Measurements from ENCODE around the gene SMTNL1. TPM values are rescaled to one million over a fixed set of nuclear protein-coding genes. Genes with fewer than 3 reads are reported as not detected.
A peak's percentile ranks its signal among the peaks of the same experiment; 100 is the strongest.

SMTNL1 gene
- total and polyA plus RNA-seq, 4 donors, result not detected

GRCh38 chr11:57566905-57567514, 29.6 kb downstream of the SMTNL1 start:
- peak overlapping the region; percentile 60 to 80 for H3K9ac ChIP-seq (ENCODE audit: low read depth in 1 of 2, low read length in 2 of 2)
- H3K27me3 ChIP-seq (ENCODE audit: control insufficient read depth in 4 of 4, insufficient read depth in 4 of 4, low read length in 3 of 4), result no peaks in the 10 kb centered on the region

GRCh38 chr11:57567515-57568329, 30.3 kb downstream of the SMTNL1 start, which contains the start of gene UBE2L6:
Gene UBE2L6, minus strand, starts transcription at chr11:57567672. Its CDS starts 61 bp downstream, at chr11:57567611.
- peak within 1 kb of the TSS; percentile 77 to 80 for H3K9ac ChIP-seq (ENCODE audit: low read depth in 1 of 2, low read length in 2 of 2)
- no peaks in the 10 kb centered on the region for H3K27me3 ChIP-seq (ENCODE audit: control insufficient read depth in 4 of 4, insufficient read depth in 4 of 4, low read length in 3 of 4)
- peak within 1 kb of the TSS; percentile 78 to 97 (median 79) for H3K4me3 ChIP-seq (ENCODE audit: low read depth in 1 of 3, low read length in 3 of 3)
- no peaks in the 10 kb centered on the region for H3K36me3 ChIP-seq (ENCODE audit: control insufficient read depth in 4 of 4, insufficient read depth in 3 of 4, low read depth in 1 of 4, low read length in 3 of 4)
- WGBS, result under 1% methylated on average over 92 of the region's 92 CpGs
- H3K27ac ChIP-seq (ENCODE audit: low read depth in 1 of 2, low read length in 2 of 2), result peak within 1 kb of the TSS; percentile 85 to 90
- H3K9me3 ChIP-seq (ENCODE audit: control insufficient read depth in 4 of 4, low read length in 3 of 4), result no peaks in the 10 kb centered on the region
- peak; percentile 80 for DNase-seq (ENCODE audit: low spot score)
- peaks cover 8 to 37% (median 24%) of the 10 kb centered on the region in 4 donors for H3K4me1 ChIP-seq (ENCODE audit: control insufficient read depth in 4 of 4, insufficient read depth in 4 of 4, low read length in 3 of 4)
- TF ChIP-seq REST (IDR thresholded peaks at IDR 0.05) (no peak), FOXA2 (IDR thresholded peaks at IDR 0.05) (no peak), HNF4A (conservative IDR thresholded peaks at IDR 0.05) (no peak), CTCF (IDR thresholded peaks at IDR 0.05; ENCODE audit: low read depth, low read length, missing input control) (no peak), FOXA1 (IDR thresholded peaks at IDR 0.05) (no peak), ATF3 (IDR thresholded peaks at IDR 0.05) (no peak), SP1 (IDR thresholded peaks at IDR 0.05) (no peak), HNF4G (IDR thresholded peaks at IDR 0.05) (no peak)

More at GRCh38 chr11:57566905-57567514, 29.6 kb downstream of the SMTNL1 start:
- peaks cover 8 to 37% (median 24%) of the 10 kb centered on the region in 4 donors for H3K4me1 ChIP-seq (ENCODE audit: control insufficient read depth in 4 of 4, insufficient read depth in 4 of 4, low read length in 3 of 4)
- no peak for DNase-seq (ENCODE audit: low spot score)
- 6% methylated on average over 15 of the region's 15 CpGs for WGBS
- H3K4me3 ChIP-seq (ENCODE audit: low read depth in 1 of 3, low read length in 3 of 3), result peak overlapping the region; percentile 78 to 97 (median 79)
- H3K36me3 ChIP-seq (ENCODE audit: control insufficient read depth in 4 of 4, insufficient read depth in 3 of 4, low read depth in 1 of 4, low read length in 3 of 4), result no peaks in the 10 kb centered on the region
- H3K9me3 ChIP-seq (ENCODE audit: control insufficient read depth in 4 of 4, low read length in 3 of 4), result no peaks in the 10 kb centered on the region
- TF ChIP-seq RXRA (IDR thresholded peaks at IDR 0.05) (no peak), NR2F2 (IDR thresholded peaks at IDR 0.05) (no peak), MAX (IDR thresholded peaks at IDR 0.05) (no peak), SP1 (IDR thresholded peaks at IDR 0.05) (no peak), JUND (IDR thresholded peaks at IDR 0.05) (no peak), RAD21 (IDR thresholded peaks at IDR 0.05) (no peak), EGR1 (IDR thresholded peaks at IDR 0.05; ENCODE audit: low read depth in 2 of 2) (no peak)
- peak overlapping the region; percentile 85 to 90 for H3K27ac ChIP-seq (ENCODE audit: low read depth in 1 of 2, low read length in 2 of 2)
